HG02678 (cell line): Measurements from ENCODE around the gene PCDHGA2.
"Not testable (repeated sequence)": the region's sequence is repeated elsewhere in the genome, so short reads cannot be mapped to it uniquely, and the experiment has no call there.

Experiments
- ATAC-seq: cut with Tn5 transposase; IDR thresholded peaks from one replicate; pipeline ENCODE4 v1.9.1; 2021; ENCODE audit warnings: mild to moderate bottlenecking, moderate library complexity; ENCODE audit not compliant: unreplicated experiment

PCDHGA2 gene

GRCh38 chr5:141338538-141339306 lies at the start of gene PCDHGA2:
PCDHGA2 (plus strand) TSS chr5:141338760.
- no peak for ATAC-seq

DNA sequence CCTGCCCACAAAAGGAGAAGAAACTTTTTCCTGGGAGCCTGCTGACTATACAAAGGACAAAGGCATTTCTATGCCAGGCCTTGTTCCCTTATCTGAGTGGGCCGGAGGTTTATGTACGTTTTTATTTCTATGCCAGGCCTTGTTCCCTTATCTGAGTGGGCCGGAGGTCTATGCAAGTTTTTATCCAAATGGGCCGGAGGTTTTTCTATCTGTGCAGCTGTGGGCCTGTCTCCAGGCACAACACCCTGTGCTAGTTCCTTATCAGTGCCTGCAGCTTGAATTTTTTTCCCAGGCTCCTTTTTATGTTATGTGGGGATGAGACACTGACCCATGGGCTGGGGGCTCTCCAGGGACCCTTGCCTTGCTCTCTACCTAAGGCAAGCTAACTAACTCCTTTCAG lies 40.2 kb upstream of the PCDHGA2 start:
- no peak for ATAC-seq

DNA sequence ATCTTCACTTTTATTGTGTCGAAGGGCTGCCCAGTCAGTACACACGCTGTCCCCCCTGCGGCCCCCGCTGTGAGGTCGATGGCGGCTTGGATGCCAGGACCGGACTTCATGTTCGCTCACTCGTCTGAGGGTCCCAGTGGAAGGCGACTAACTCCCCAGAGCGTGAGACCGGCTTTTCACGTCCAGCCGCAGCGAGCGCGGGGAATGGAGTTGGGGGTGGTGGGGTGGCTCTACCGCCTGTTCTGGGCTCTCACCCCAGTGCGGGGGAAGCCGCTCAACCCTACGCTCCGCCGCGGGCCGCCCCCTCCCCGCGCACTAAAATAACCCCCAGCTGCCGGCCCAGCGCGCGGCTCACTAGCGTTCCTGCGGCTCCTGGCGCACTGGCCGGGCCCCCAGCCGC lies 34.8 kb upstream of the PCDHGA2 start, which contains the start of gene SLC25A2:
SLC25A2 (minus strand) TSS at position 294 of the 400 bp plus-strand sequence; CDS start at position 110, 184 bp downstream.
- ATAC-seq, result no peak

GRCh38 chr5:141306630-141307029 lies 31.9 kb upstream of the PCDHGA2 start:
- no peak for ATAC-seq

DNA sequence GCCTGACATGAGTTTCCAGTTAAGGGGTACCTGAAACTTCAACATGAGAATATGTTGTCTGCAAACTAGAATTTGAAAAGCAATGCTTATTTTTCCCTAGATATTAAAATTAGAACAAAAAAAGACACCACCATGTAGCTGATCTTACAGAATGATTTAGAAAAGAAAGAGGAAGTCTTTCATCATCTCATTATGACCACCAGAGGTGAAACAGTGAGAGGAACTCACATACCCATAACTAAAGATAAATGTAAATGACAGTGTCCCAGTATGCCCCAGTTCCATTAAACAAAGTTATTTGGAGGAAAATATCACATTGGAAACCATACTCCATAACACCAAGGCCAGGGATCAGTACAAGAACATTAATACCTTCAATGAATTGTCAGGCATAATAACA lies 24.8 kb upstream of the PCDHGA2 start:
- ATAC-seq, result no peak

DNA sequence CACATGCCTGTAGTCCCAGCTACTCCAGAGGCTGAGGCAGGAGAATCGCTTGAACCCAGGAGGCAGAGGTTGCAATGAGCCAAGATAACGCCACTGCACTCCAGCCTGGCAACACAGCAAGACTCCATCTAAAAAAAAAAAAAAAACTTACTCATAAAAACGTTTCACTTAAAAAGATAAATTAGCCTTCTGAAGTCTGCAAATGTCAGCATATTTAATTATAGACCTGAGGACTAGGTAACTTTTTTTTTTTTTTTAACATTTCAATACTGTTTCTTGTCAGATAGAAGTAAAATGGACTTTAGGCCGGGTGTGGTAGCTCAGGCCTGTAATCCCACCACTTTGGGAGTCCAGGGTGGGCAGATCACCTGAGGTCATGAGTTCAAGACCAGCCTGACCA lies 21.6 kb upstream of the PCDHGA2 start:
- not testable (repeated sequence) for ATAC-seq

- ATAC-seq, result no peak
Measured at GRCh38 chr5:141319202-141319601, 19.4 kb upstream of the PCDHGA2 start.

DNA sequence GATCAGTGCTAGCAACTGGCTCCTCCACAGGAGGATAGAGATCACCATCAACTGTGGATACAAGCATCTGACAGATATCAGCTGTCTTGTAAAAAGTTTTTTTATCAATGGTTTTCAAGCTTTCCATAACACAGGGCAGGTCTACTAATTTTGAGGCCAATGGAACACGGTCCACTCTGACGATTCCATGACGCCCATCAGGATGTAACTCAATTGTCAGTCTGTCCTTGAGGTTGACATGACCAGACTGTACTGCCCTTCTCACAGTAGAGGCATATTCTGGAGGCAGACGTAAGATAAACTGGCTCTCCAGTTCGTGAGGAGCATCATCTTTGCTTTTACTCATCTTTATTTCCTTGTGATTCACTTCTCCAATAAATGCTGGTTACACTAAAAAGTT lies 18.9 kb upstream of the PCDHGA2 start:
- no peak for ATAC-seq

- peak; percentile 94 for ATAC-seq
Measured at GRCh38 chr5:141320225-141321169, 18.1 kb upstream of the PCDHGA2 start, which contains the start of gene TAF7. TAF7 (minus strand) TSS chr5:141320784; CDS start chr5:141320044, 740 bp downstream.

DNA sequence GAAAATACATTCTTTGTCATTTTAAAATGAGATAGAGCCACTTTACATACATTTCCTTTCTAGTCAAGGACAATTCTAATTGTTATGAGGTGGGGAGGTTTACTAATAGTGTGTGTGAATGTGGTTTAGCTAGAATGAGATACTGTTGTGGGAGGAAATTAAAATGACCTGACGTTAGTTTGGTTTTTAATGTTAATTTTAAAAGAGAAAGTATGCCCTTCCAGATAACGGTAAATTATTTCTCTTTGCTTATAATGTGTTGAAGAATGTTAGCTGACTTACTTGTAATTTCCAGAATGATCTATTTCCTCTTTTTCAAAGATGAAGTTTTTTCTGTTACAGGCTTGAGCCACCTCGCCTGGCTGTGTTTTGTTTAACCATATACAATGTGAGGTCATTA lies 16.3 kb upstream of the PCDHGA2 start:
- no peak for ATAC-seq

DNA sequence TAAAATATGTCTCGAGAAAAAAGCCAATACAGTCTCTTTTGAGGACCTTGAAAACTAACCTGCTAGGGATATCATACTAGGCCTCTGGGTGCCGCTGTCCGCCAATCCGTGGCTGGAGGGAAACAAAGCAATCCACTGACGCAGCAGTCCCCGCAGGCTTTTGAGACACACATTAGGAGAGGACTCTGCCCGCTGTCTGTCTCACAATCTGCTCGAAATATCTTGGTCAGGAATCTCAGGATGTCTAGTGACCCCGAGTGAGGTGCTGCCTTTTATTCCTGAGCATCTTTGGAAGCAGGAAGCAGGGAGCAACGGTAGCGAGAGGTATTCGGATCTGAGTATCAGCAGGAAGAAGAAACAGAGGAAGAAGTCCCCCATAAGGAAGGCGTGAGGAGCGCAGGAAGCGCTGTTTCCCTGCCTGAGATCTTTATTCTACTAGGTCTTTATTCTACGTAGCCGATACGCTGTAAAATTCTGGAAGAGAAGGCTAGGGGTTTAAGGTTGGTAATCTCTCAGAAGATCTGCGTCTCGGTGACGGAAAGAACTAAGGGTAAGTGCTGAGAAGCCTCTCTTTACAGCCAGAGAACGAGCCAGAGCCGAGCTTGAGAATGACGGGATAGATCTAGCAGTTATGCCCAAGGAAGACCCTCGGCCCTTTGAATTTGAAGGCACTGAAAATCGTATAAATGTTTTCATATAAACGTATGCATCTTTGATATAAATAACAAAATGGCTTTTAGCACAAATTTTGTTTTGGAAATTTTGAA lies 12.3 kb upstream of the PCDHGA2 start:
- ATAC-seq, result peak; percentile 86

GRCh38 chr5:141328231-141328630 lies 10.3 kb upstream of the PCDHGA2 start:
- no peak for ATAC-seq

GRCh38 chr5:141330299-141331080 lies 8.1 kb upstream of the PCDHGA2 start, which contains the start of gene PCDHGA1:
PCDHGA1 (plus strand) TSS chr5:141330514.
- ATAC-seq, result no peak

DNA sequence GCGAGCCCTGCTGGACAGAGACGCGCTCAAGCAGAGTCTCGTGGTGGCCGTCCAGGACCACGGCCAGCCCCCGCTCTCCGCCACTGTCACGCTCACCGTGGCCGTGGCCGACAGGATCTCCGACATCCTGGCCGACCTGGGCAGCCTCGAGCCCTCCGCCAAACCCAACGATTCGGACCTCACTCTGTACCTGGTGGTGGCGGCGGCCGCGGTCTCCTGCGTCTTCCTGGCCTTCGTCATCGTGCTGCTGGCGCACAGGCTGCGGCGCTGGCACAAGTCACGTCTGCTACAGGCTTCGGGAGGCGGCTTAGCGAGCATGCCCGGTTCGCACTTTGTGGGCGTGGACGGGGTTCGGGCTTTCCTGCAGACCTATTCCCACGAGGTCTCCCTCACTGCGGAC lies 6.0 kb upstream of the PCDHGA2 start:
- ATAC-seq, result not testable (repeated sequence)

GRCh38 chr5:141340781-141341354 lies 2.3 kb downstream of the PCDHGA2 start:
- ATAC-seq, result not testable (repeated sequence)

- no peak for ATAC-seq
Measured at GRCh38 chr5:141342773-141343172, 4.2 kb downstream of the PCDHGA2 start.

- no peak for ATAC-seq
Measured at GRCh38 chr5:141343242-141343952, 4.8 kb downstream of the PCDHGA2 start, which contains the start of gene PCDHGA3. PCDHGA3 (plus strand) TSS chr5:141343829; CDS start chr5:141344034, 205 bp downstream.

GRCh38 chr5:141343953-141344463 lies 5.4 kb downstream of the PCDHGA2 start:
- no peak for ATAC-seq

DNA sequence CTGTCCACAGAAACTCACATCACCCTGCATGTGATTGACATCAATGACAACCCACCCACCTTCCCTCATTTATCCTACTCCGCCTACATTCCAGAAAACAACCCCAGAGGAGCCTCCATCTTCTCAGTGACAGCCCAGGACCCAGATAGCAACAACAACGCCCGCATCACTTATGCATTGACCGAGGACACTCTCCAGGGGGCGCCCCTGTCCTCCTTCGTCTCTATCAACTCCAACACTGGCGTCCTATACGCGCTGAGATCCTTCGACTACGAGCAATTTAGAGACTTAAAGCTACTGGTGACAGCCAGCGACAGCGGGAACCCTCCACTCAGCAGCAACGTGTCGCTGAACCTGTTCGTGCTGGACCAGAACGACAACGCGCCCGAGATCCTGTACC lies 6.8 kb downstream of the PCDHGA2 start:
- ATAC-seq, result no peak
